Measurements from ENCODE around the gene SMARCA5. TPM values are rescaled to one million over a fixed set of nuclear protein-coding genes. Genes with fewer than 3 reads are reported as not detected.

The SMARCA5 gene
- total and polyA plus RNA-seq, 9 of the 15 experiments (the other 6 are each of a cell fraction or from before 2014, with no cell fraction given), result 21.6 to 57.8 (median 34.6) TPM

DNA sequence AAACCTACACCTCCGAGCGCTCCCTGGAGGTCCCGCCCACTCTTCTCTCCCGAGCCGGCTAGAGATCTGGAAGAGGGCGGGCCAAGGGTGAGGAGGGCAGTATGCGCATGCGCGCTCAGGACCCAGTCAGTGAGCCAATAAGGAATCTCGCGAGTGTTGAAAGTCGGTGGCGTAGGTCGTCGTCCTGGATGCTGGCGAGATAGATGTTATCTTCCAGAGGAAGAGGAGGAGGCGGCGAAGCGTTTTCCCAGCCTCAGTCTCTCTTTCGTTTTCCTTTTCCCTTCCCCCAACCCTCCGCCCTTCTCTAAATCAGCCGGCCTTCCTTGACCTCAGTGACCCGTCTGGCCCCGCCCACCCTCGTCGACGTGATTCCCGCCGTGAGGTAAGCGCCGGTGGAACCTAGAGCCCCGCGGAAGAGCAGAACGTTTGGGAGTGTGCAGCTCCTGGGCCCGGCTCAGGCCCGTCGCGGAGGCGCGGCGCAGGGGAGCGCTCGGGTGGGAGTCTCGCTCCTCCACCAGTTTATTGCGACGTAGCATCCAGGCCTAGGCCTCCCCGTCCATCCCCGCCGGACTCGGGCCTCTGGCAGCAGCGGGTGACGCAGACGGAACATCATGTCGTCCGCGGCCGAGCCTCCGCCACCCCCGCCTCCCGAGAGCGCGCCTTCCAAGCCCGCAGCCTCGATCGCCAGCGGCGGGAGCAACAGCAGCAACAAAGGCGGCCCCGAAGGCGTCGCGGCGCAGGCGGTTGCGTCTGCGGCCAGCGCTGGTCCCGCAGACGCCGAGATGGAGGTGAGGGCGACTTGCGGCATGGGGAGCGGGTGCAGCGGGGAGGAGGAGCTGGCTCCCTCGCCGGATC, at the start of gene SMARCA5 (continued):
- TF ChIP-seq, protein P1, sequence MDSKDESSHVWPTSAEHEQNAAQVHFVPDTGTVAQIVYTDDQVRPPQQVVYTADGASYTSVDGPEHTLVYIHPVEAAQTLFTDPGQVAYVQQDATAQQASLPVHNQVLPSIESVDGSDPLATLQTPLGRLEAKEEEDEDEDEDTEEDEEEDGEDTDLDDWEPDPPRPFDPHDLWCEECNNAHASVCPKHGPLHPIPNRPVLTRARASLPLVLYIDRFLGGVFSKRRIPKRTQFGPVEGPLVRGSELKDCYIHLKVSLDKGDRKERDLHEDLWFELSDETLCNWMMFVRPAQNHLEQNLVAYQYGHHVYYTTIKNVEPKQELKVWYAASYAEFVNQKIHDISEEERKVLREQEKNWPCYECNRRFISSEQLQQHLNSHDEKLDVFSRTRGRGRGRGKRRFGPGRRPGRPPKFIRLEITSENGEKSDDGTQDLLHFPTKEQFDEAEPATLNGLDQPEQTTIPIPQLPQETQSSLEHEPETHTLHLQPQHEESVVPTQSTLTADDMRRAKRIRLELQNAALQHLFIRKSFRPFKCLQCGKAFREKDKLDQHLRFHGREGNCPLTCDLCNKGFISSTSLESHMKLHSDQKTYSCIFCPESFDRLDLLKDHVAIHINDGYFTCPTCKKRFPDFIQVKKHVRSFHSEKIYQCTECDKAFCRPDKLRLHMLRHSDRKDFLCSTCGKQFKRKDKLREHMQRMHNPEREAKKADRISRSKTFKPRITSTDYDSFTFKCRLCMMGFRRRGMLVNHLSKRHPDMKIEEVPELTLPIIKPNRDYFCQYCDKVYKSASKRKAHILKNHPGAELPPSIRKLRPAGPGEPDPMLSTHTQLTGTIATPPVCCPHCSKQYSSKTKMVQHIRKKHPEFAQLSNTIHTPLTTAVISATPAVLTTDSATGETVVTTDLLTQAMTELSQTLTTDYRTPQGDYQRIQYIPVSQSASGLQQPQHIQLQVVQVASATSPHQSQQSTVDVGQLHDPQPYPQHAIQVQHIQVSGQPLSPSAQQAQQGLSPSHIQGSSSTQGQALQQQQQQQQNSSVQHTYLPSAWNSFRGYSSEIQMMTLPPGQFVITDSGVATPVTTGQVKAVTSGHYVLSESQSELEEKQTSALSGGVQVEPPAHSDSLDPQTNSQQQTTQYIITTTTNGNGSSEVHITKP (IDR thresholded peaks at IDR 0.05; ENCODE audit: partially characterized antibody), result peak; percentile 17
- TF ChIP-seq, protein P2, sequence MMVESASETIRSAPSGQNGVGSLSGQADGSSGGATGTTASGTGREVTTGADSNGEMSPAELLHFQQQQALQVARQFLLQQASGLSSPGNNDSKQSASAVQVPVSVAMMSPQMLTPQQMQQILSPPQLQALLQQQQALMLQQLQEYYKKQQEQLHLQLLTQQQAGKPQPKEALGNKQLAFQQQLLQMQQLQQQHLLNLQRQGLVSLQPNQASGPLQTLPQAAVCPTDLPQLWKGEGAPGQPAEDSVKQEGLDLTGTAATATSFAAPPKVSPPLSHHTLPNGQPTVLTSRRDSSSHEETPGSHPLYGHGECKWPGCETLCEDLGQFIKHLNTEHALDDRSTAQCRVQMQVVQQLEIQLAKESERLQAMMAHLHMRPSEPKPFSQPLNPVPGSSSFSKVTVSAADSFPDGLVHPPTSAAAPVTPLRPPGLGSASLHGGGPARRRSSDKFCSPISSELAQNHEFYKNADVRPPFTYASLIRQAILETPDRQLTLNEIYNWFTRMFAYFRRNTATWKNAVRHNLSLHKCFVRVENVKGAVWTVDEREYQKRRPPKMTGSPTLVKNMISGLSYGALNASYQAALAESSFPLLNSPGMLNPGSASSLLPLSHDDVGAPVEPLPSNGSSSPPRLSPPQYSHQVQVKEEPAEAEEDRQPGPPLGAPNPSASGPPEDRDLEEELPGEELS (CRISPR knock-in tag; IDR thresholded peaks at IDR 0.05; ENCODE audit: borderline replicate concordance), result peak; percentile 88; the same call in 1 of the 2 replicates
- TF ChIP-seq TAF1 (IDR thresholded peaks at IDR 0.05; ENCODE audit: control insufficient read depth, extremely low read depth, insufficient read depth, low read length, severe bottlenecking), result peak; percentile 44
- no peak for TF ChIP-seq ILF3 (IDR thresholded peaks at IDR 0.05; ENCODE audit: borderline replicate concordance)
- TF ChIP-seq TAF9B (IDR thresholded peaks at IDR 0.05; ENCODE audit: partially characterized antibody), result peak; percentile 63
- no peak for TF ChIP-seq BACH1 (tag; IDR thresholded peaks at IDR 0.05)
- TF ChIP-seq OTX1 (CRISPR knock-in tag; IDR thresholded peaks at IDR 0.05), result 0 out of 2 replicates have a peak, but pooled peaks have one; percentile 2
- TF ChIP-seq, protein P3, sequence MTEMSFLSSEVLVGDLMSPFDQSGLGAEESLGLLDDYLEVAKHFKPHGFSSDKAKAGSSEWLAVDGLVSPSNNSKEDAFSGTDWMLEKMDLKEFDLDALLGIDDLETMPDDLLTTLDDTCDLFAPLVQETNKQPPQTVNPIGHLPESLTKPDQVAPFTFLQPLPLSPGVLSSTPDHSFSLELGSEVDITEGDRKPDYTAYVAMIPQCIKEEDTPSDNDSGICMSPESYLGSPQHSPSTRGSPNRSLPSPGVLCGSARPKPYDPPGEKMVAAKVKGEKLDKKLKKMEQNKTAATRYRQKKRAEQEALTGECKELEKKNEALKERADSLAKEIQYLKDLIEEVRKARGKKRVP (CRISPR knock-in tag; IDR thresholded peaks at IDR 0.05), result no peak
- TF ChIP-seq, protein P4, sequence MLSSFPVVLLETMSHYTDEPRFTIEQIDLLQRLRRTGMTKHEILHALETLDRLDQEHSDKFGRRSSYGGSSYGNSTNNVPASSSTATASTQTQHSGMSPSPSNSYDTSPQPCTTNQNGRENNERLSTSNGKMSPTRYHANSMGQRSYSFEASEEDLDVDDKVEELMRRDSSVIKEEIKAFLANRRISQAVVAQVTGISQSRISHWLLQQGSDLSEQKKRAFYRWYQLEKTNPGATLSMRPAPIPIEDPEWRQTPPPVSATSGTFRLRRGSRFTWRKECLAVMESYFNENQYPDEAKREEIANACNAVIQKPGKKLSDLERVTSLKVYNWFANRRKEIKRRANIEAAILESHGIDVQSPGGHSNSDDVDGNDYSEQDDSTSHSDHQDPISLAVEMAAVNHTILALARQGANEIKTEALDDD (IDR thresholded peaks at IDR 0.05), result peak; percentile 66; the same call in 1 of the 2 replicates
- no peak for TF ChIP-seq ASH1L (IDR thresholded peaks at IDR 0.05; ENCODE audit: borderline replicate concordance, low read depth, partially characterized antibody)
- no peak for TF ChIP-seq ZNF124 (CRISPR knock-in tag; IDR thresholded peaks at IDR 0.05)
- no peak for TF ChIP-seq SOX6 (IDR thresholded peaks at IDR 0.05)
- peak; percentile 83 for TF ChIP-seq RFX1 (IDR thresholded peaks at IDR 0.05)
- TF ChIP-seq TBL1XR1 (IDR thresholded peaks at IDR 0.05; ENCODE audit: low read length in 2 of 2), result peak in 1 of 2 experiments; percentile 47; a peak in 1 of 4 replicates
- 0 out of 2 replicates have a peak, but pooled peaks have one; percentile 17 for TF ChIP-seq JUN (IDR thresholded peaks at IDR 0.05; ENCODE audit: borderline replicate concordance, low read depth, low read length)
- TF ChIP-seq JUN (CRISPR knock-in tag; IDR thresholded peaks at IDR 0.05; ENCODE audit: borderline replicate concordance), result peak; percentile 63; the same call in 1 of the 2 replicates
- TF ChIP-seq PHF8 (IDR thresholded peaks at IDR 0.05; ENCODE audit: borderline replicate concordance, low read length), result peak; percentile 91
- TF ChIP-seq ESRRB (CRISPR knock-in tag; IDR thresholded peaks at IDR 0.05; ENCODE audit: borderline replicate concordance), result no peak
- TF ChIP-seq ZSCAN32 (CRISPR knock-in tag; IDR thresholded peaks at IDR 0.05), result no peak

All from K562 (cell line).